Neural crest cell (in vitro differentiated cells): ENCODE results near the gene CREG2. TPM values are rescaled to one million over a fixed set of nuclear protein-coding genes. Genes with fewer than 3 reads are reported as not detected.

Experiments used
- DNase-seq: peaks from one replicate; pipeline ENCODE4 v3.0.0; 2021; ENCODE audit warnings: low read depth, mixed read lengths, low spot score
- H3K27ac Mint-ChIP-seq: one replicate; pipeline ENCODE4 v1.8.0; 2021; ENCODE audit warnings: mild to moderate bottlenecking, mixed read lengths; ENCODE audit not compliant: unreplicated experiment
- H3K27me3 Mint-ChIP-seq: 2 replicates; pipeline ENCODE4 v1.8.0; 2021; ENCODE audit warnings: low read depth, mild to moderate bottlenecking, mixed read lengths
- H3K36me3 Mint-ChIP-seq: 2 replicates; pipeline ENCODE4 v1.8.0; 2021; ENCODE audit warnings: low read depth, mild to moderate bottlenecking, mixed read lengths
- H3K4me1 Mint-ChIP-seq: 2 replicates; pipeline ENCODE4 v1.8.0; 2021; ENCODE audit warnings: mixed read lengths
- H3K4me3 Mint-ChIP-seq: one replicate; pipeline ENCODE4 v1.8.0; 2021; ENCODE audit warnings: mild to moderate bottlenecking, mixed read lengths
- H3K9me3 Mint-ChIP-seq: 2 replicates; pipeline ENCODE4 v1.8.0; 2021; ENCODE audit warnings: mixed read lengths
- CTCF ChIP-seq: fragments of 200-600 bp; sonication (generic); conservative IDR thresholded peaks from 2 replicates; pipeline ENCODE4 v1.5.0; 2021; ENCODE audit warnings: antibody characterized with exemption, mild to moderate bottlenecking
- total RNA-seq: library from RNA; stranded (reverse); gene quantifications from 2 replicates; pipeline ENCODE4 v1.2.1, GENCODE V29; 2021

CREG2 gene
- total RNA-seq, 1 donor from 2014 or later, result 0.63 TPM

GRCh38 chr2:101361121-101361520, 26.2 kb downstream of the CREG2 start:
- Mint-ChIP-seq H3K4me1 (no peaks in the 10 kb centered on the region), H3K4me3 (no peak overlapping the region), H3K27ac (no peak overlapping the region), H3K9me3 (peaks cover 5% of the 10 kb centered on the region), H3K36me3 (no peaks in the 10 kb centered on the region), H3K27me3 (peaks cover 11% of the 10 kb centered on the region)
- DNase-seq, result no peak
- no peak for TF ChIP-seq CTCF

GRCh38 chr2:101360232-101360631, 27.1 kb downstream of the CREG2 start:
- H3K27ac Mint-ChIP-seq, result no peak overlapping the region
- peaks cover 11% of the 10 kb centered on the region for H3K27me3 Mint-ChIP-seq
- peaks cover 3% of the 10 kb centered on the region for H3K9me3 Mint-ChIP-seq
- no peak for TF ChIP-seq CTCF
- H3K4me3 Mint-ChIP-seq, result no peak overlapping the region
- no peaks in the 10 kb centered on the region for H3K4me1 Mint-ChIP-seq
- H3K36me3 Mint-ChIP-seq, result no peaks in the 10 kb centered on the region
- DNase-seq, result no peak

- no peak for DNase-seq
- Mint-ChIP-seq H3K4me1 (no peaks in the 10 kb centered on the region), H3K36me3 (no peaks in the 10 kb centered on the region), H3K27ac (no peak overlapping the region), H3K27me3 (peaks cover 4% of the 10 kb centered on the region), H3K9me3 (peaks cover 1% of the 10 kb centered on the region), H3K4me3 (no peak overlapping the region)
- no peak for TF ChIP-seq CTCF
These were observed 27.8 kb downstream of the CREG2 start for GRCh38 chr2:101359410-101359954.

GRCh38 chr2:101357376-101357775, 29.9 kb downstream of the CREG2 start:
- Mint-ChIP-seq H3K27me3 (no peaks in the 10 kb centered on the region), H3K4me1 (no peaks in the 10 kb centered on the region), H3K9me3 (no peaks in the 10 kb centered on the region), H3K4me3 (no peak overlapping the region), H3K27ac (no peak overlapping the region), H3K36me3 (no peaks in the 10 kb centered on the region)
- DNase-seq, result no peak
- TF ChIP-seq CTCF, result no peak

- Mint-ChIP-seq H3K4me3 (no peak overlapping the region), H3K27ac (no peak overlapping the region), H3K4me1 (no peaks in the 10 kb centered on the region), H3K9me3 (no peaks in the 10 kb centered on the region), H3K27me3 (no peaks in the 10 kb centered on the region), H3K36me3 (no peaks in the 10 kb centered on the region)
- TF ChIP-seq CTCF, result no peak
- no peak for DNase-seq
These were observed 30.8 kb downstream of the CREG2 start for GRCh38 chr2:101356521-101356920.
